HepG2 (cell line): Measurements from ENCODE around the gene CMTM5. TPM values are rescaled to one million over a fixed set of nuclear protein-coding genes. Genes with fewer than 3 reads are reported as not detected.
A peak's percentile ranks its signal among the peaks of the same experiment; 100 is the strongest.

Source experiments
- ATAC-seq: fragments of 200-7000 bp; cut with Tn5 transposase; 3 replicates; pipeline ENCODE4 v1.9.1; 2020; ENCODE audit warnings: mild to moderate bottlenecking, moderate library complexity
- BruUV-seq: library from RNA; stranded (reverse); fragments of 400-500 nt; replicated peaks from 2 replicates; lab custom pipeline; 2021; lab: Mats Ljungman, UMichigan
- CTCF ChIA-PET: fragments of 300-600 bp; formaldehyde crosslinking; extraction: SDS; loops from one replicate; lab custom pipeline; 2021; ENCODE audit warnings: low total read pairs, inconsistent platforms, low intra/inter-chr PET ratio; lab: Yijun Ruan, JAX
- POLR2A ChIA-PET: fragments of 350-600 bp; sonication (Branson Sonifier 250); formaldehyde crosslinking; loops from one replicate; lab custom pipeline; 2020; ENCODE audit warnings: antibody characterized with exemption, inconsistent platforms; lab: Yijun Ruan, JAX
- DNase-seq: peaks from one replicate; pipeline ENCODE4 v3.0.0-alpha.2; 2015; ENCODE audit warnings: low spot score
- FAIRE-seq: peaks from 3 replicates; lab custom pipeline; 2011; peaks lifted over from hg19 to GRCh38; lab: Jason Lieb, UNC
- H2AFZ ChIP-seq: one replicate; pipeline ENCODE4 v1.6.1; 2011; ENCODE audit warnings: low read length, inconsistent platforms
- H3K27ac ChIP-seq: fragments of 300-600 bp; 3 replicates; pipeline ENCODE4 v1.8.0; 2011; ENCODE audit warnings: mixed run types, mild to moderate bottlenecking, mixed read lengths, low read length, inconsistent platforms; ENCODE audit not compliant: insufficient read depth; ENCODE audit errors: extremely low read length
- H3K27me3 ChIP-seq, 2 experiments: fragments of 200-600 bp in 1 of 2; 2 replicates in 1 of 2; 3 replicates in 1 of 2; pipeline versions ENCODE4 v1.6.0 to v1.8.0; 2011; ENCODE audit warnings: low read length in 2 of 2, mild to moderate bottlenecking in 2 of 2, moderate library complexity in 2 of 2, inconsistent platforms in 1 of 2; ENCODE audit not compliant: insufficient read depth in 2 of 2, control insufficient read depth in 1 of 2
- H3K36me3 ChIP-seq, 2 experiments: fragments of 200-600 bp in 1 of 2; replicated peaks in 1 of 2; 2 replicates in 1 of 2; 3 replicates in 1 of 2; pipeline versions ENCODE4 v1.5.1 to v1.8.0; 2011; ENCODE audit warnings: low read length in 2 of 2, inconsistent platforms in 1 of 2; ENCODE audit not compliant: insufficient read depth in 2 of 2, control insufficient read depth in 1 of 2
- H3K4me1 ChIP-seq: 2 replicates; pipeline ENCODE4 v1.5.1; 2012; ENCODE audit warnings: low read length, inconsistent platforms; ENCODE audit not compliant: insufficient read depth
- H3K4me2 ChIP-seq: 2 replicates; pipeline ENCODE4 v1.6.0; 2011; ENCODE audit warnings: low read depth, low read length, inconsistent platforms
- H3K4me3 ChIP-seq, 3 experiments: fragments of 200-600 bp in 1 of 3; sonication (generic), shearing (Covaris generic) in 1 of 3; replicated peaks in 1 of 3; 2 replicates each; pipeline ENCODE4 v1.5.1; 2011 to 2016; ENCODE audit warnings: low read length in 3 of 3, inconsistent platforms in 2 of 3, low read depth in 2 of 3, mild to moderate bottlenecking in 2 of 3, control low read depth in 1 of 3, mixed read lengths in 1 of 3; ENCODE audit not compliant: insufficient read depth in 1 of 3
- H3K79me2 ChIP-seq: one replicate; pipeline ENCODE4 v1.6.1; 2011; ENCODE audit warnings: low read length, inconsistent platforms; ENCODE audit not compliant: insufficient read depth
- H3K9ac ChIP-seq: 2 replicates; pipeline ENCODE4 v1.6.0; 2011; ENCODE audit warnings: mild to moderate bottlenecking, low read depth, low read length, inconsistent platforms; ENCODE audit not compliant: insufficient read depth
- H3K9me3 ChIP-seq: 2 replicates; pipeline ENCODE4 v1.5.1; 2012; ENCODE audit warnings: mild to moderate bottlenecking, low read length
- H4K20me1 ChIP-seq: 2 replicates; pipeline ENCODE4 v1.6.0; 2011; ENCODE audit warnings: inconsistent platforms, mild to moderate bottlenecking, low read length, moderate library complexity; ENCODE audit not compliant: insufficient read depth
- ADNP ChIP-seq: sonication (generic); formaldehyde crosslinking; IDR thresholded peaks from 2 replicates; pipeline ENCODE4 v1.4.0; 2020; ENCODE audit warnings: missing genetic modification reagents
- CREBL2 ChIP-seq: sonication (generic); formaldehyde crosslinking; IDR thresholded peaks from 2 replicates; pipeline ENCODE4 v1.8.1; 2023; ENCODE audit warnings: missing genetic modification reagents, mild to moderate bottlenecking, borderline replicate concordance
- GLI4 ChIP-seq: sonication (generic); formaldehyde crosslinking; IDR thresholded peaks from 2 replicates; pipeline ENCODE4 v1.5.1; 2020; ENCODE audit warnings: missing genetic modification reagents, mild to moderate bottlenecking, moderate library complexity, borderline replicate concordance
- MLLT10 ChIP-seq: sonication (generic); formaldehyde crosslinking; IDR thresholded peaks from 2 replicates; pipeline ENCODE4 v1.4.0; 2020; ENCODE audit warnings: missing genetic modification reagents
- NFE2L2 ChIP-seq: fragments of 150-350 bp; IDR thresholded peaks from 2 replicates; pipeline ENCODE4 v1.6.1; 2014; ENCODE audit warnings: low read length
- TP53 ChIP-seq: sonication (generic); formaldehyde crosslinking; conservative IDR thresholded peaks from 2 replicates; pipeline ENCODE4 v1.4.0; 2020; ENCODE audit warnings: missing genetic modification reagents
- YEATS2 ChIP-seq: sonication (generic); formaldehyde crosslinking; IDR thresholded peaks from 2 replicates; pipeline ENCODE4 v1.4.0; 2020; ENCODE audit warnings: missing genetic modification reagents, borderline replicate concordance
- ZNF318 ChIP-seq: sonication (generic); formaldehyde crosslinking; IDR thresholded peaks from 2 replicates; pipeline ENCODE4 v1.4.0; 2020; ENCODE audit warnings: mild to moderate bottlenecking, missing genetic modification reagents
- ZNF597 ChIP-seq: sonication (generic); formaldehyde crosslinking; IDR thresholded peaks from 2 replicates; pipeline ENCODE4 v1.5.0; 2020; ENCODE audit warnings: missing genetic modification reagents
- ZNF652 ChIP-seq: IDR thresholded peaks from 2 replicates; pipeline ENCODE4 v1.6.1; 2016; ENCODE audit warnings: low read depth, borderline replicate concordance
- ZXDC ChIP-seq: sonication (generic); formaldehyde crosslinking; IDR thresholded peaks from 2 replicates; pipeline ENCODE4 v1.5.0; 2020; ENCODE audit warnings: mild to moderate bottlenecking, missing genetic modification reagents
- WGBS: methylation state at CpG from one replicate; pipeline ENCODE4 v1.1.6; 2017; ENCODE audit warnings: low lambda C conversion rate; 5-methylcytosine and 5-hydroxymethylcytosine counted together
- in situ Hi-C: cut with HindIII; loops from 2 replicates; pipeline ENCODE4 v1.10.0; 2017; ENCODE audit warnings: low pct_unique_long_range_greater_than_20kb; ENCODE audit not compliant: extremely low pct_ligation_motif_present
- intact Hi-C: fragments of 100-400 bp; cut with micrococcal nuclease; formaldehyde crosslinking; loops from one replicate; pipeline ENCODE4 v1.10.0; 2022; ENCODE audit not compliant: unreplicated experiment
- polyA plus RNA-seq, 8 experiments: library from polyadenylated mRNA; depleted of rRNA in 3 of 8; stranded (reverse) in 7 of 8; unstranded in 1 of 8; fragments of >200 nt; fragmentation: Illumina TruSeq in 4 of 8; extraction: Trizol in 4 of 8; gene quantifications; 2 replicates each; pipeline versions ENCODE4 v1.2.1 to v1.2.3, GENCODE V29; 2011 to 2016; ENCODE audit warnings: low read depth in 4 of 8, missing spikeins in 1 of 8, mixed read lengths in 1 of 8; ENCODE audit not compliant: insufficient read depth in 1 of 8
- total RNA-seq, 5 experiments: library from RNA; depleted of rRNA; stranded (reverse); fragments of >200 nt; fragmentation: Illumina TruSeq; extraction: Trizol; gene quantifications; 2 replicates each; pipeline ENCODE4 v1.2.3, GENCODE V29; 2016; ENCODE audit warnings: low read depth in 1 of 5

Gene CMTM5
- total and polyA plus RNA-seq, 2 of the 13 experiments (the other 11 are each of a cell fraction or from before 2014, with no cell fraction given): not detected

GRCh38 chr14:23356662-23357061, 20.2 kb upstream of the CMTM5 start (continued):
- TF ChIP-seq ZXDC (CRISPR knock-in tag) (no peak), YEATS2 (CRISPR knock-in tag) (no peak), ADNP (CRISPR knock-in tag) (no peak), GLI4 (CRISPR knock-in tag) (no peak), NFE2L2 (no peak), ZNF652 (CRISPR knock-in tag) (no peak)

- Histone ChIP-seq H4K20me1 (no peaks in the 10 kb centered on the region), H3K4me1 (peaks cover 30% of the 10 kb centered on the region), H3K36me3 (no peaks in the 10 kb centered on the region), H3K9me3 (no peaks in the 10 kb centered on the region), H3K27ac (no peak overlapping the region), H3K4me2 (no peak overlapping the region), H3K27me3 (peaks cover 49 to 95% of the 10 kb centered on the region in 2 experiments), H3K9ac (no peak overlapping the region), H3K4me3 (no peak overlapping the region), H3K79me2 (no peaks in the 10 kb centered on the region), H2AFZ (no peak overlapping the region)
- FAIRE-seq (no peak), ATAC-seq (no peak), DNase-seq (no peak)
- intact Hi-C loops (no loop called here), in situ Hi-C loops (no loop called here)
- POLR2A ChIA-PET: interaction anchor here (1.0 kb wide), 1 partner anchor 36 kb away, joined by 3 read pairs; the partner anchor contains the start of gene PABPN1
- WGBS: 28% methylated on average over 8 of the region's 8 CpGs
- CTCF ChIA-PET: no interaction called here
- no TSS peak for BruUV-seq
- TF ChIP-seq ZNF597 (CRISPR knock-in tag) (no peak), MLLT10 (no peak), CREBL2 (CRISPR knock-in tag) (no peak), ZNF318 (CRISPR knock-in tag) (0 out of 2 replicates have a peak, but pooled peaks have one; percentile 52), TP53 (CRISPR knock-in tag) (no peak)
Measured at GRCh38 chr14:23357261-23357660, 19.6 kb upstream of the CMTM5 start.
